Activated T-cell treated with anti-CD3 and anti-CD28 coated beads, Interleukin-2, amount 50 U/mL, for 24 hours (primary cell): ENCODE measurements around the gene NCKAP1.
A peak's percentile ranks its signal among the peaks of the same experiment; 100 is the strongest.
"Not testable (repeated sequence)": the region's sequence is repeated elsewhere in the genome, so short reads cannot be mapped to it uniquely, and the experiment has no call there.

Experiments used
- DNase-seq: peaks from one replicate; pipeline ENCODE4 v3.0.0-alpha.2; 2020
- H3K27ac Mint-ChIP-seq: 2 replicates; pipeline ENCODE4 v1.8.0; 2020; ENCODE audit warnings: mild to moderate bottlenecking, mixed read lengths
- H3K27me3 Mint-ChIP-seq: 2 replicates; pipeline ENCODE4 v1.8.0; 2020; ENCODE audit warnings: mixed read lengths
- H3K36me3 Mint-ChIP-seq: 2 replicates; pipeline ENCODE4 v1.8.0; 2020; ENCODE audit warnings: low read depth, mixed read lengths
- H3K4me1 Mint-ChIP-seq: 2 replicates; pipeline ENCODE4 v1.8.0; 2020; ENCODE audit warnings: low read depth, mixed read lengths
- H3K4me3 Mint-ChIP-seq: 2 replicates; pipeline ENCODE4 v1.8.0; 2020; ENCODE audit warnings: mild to moderate bottlenecking, moderate library complexity, mixed read lengths
- H3K9me3 Mint-ChIP-seq: 2 replicates; pipeline ENCODE4 v1.8.0; 2020; ENCODE audit warnings: mixed read lengths

The NCKAP1 gene

GRCh38 chr2:182885771-182886170 lies 152.5 kb downstream of the NCKAP1 start:
- no peak for DNase-seq
- H3K9me3 Mint-ChIP-seq = peaks cover 3% of the 10 kb centered on the region
- peaks cover 3% of the 10 kb centered on the region for H3K27me3 Mint-ChIP-seq
- H3K36me3 Mint-ChIP-seq = no peaks in the 10 kb centered on the region
- no peak overlapping the region for H3K27ac Mint-ChIP-seq
- H3K4me1 Mint-ChIP-seq = peaks cover under 1% of the 10 kb centered on the region
- no peak overlapping the region for H3K4me3 Mint-ChIP-seq

GRCh38 chr2:182883451-182883850 lies 154.8 kb downstream of the NCKAP1 start:
- H3K4me1 Mint-ChIP-seq = no peaks in the 10 kb centered on the region
- H3K4me3 Mint-ChIP-seq = no peak overlapping the region
- no peak for DNase-seq
- no peaks in the 10 kb centered on the region for H3K36me3 Mint-ChIP-seq
- peaks cover 3% of the 10 kb centered on the region for H3K27me3 Mint-ChIP-seq
- no peak overlapping the region for H3K27ac Mint-ChIP-seq
- H3K9me3 Mint-ChIP-seq = peaks cover 7% of the 10 kb centered on the region

GRCh38 chr2:182880100-182880499 lies 158.2 kb downstream of the NCKAP1 start:
- not testable (repeated sequence) for H3K27me3 Mint-ChIP-seq

GRCh38 chr2:182876653-182877052 lies 161.6 kb downstream of the NCKAP1 start:
- Mint-ChIP-seq H3K27me3 (peaks cover 15% of the 10 kb centered on the region), H3K9me3 (peaks cover 17% of the 10 kb centered on the region)
- not testable (repeated sequence) for H3K4me1 Mint-ChIP-seq, DNase-seq, H3K4me3 Mint-ChIP-seq, H3K36me3 Mint-ChIP-seq, H3K27ac Mint-ChIP-seq

More at GRCh38 chr2:182880100-182880499, 158.2 kb downstream of the NCKAP1 start:
- not testable (repeated sequence) for H3K9me3 Mint-ChIP-seq, H3K4me1 Mint-ChIP-seq, H3K4me3 Mint-ChIP-seq, H3K27ac Mint-ChIP-seq, H3K36me3 Mint-ChIP-seq, DNase-seq

- no peak overlapping the region for H3K4me3 Mint-ChIP-seq
- H3K27ac Mint-ChIP-seq = no peak overlapping the region
- H3K4me1 Mint-ChIP-seq = peaks cover 22% of the 10 kb centered on the region
- no peaks in the 10 kb centered on the region for H3K36me3 Mint-ChIP-seq
- peaks cover 10% of the 10 kb centered on the region for H3K9me3 Mint-ChIP-seq
- peaks cover 73% of the 10 kb centered on the region for H3K27me3 Mint-ChIP-seq
- no peak for DNase-seq
Observed at GRCh38 chr2:182870227-182870626, 168.0 kb downstream of the NCKAP1 start.

- H3K27me3 Mint-ChIP-seq = peaks cover 90% of the 10 kb centered on the region
- H3K4me3 Mint-ChIP-seq = no peak overlapping the region
- no peaks in the 10 kb centered on the region for H3K36me3 Mint-ChIP-seq
- H3K4me1 Mint-ChIP-seq = peaks cover 22% of the 10 kb centered on the region
- no peak overlapping the region for H3K27ac Mint-ChIP-seq
- peaks cover 6% of the 10 kb centered on the region for H3K9me3 Mint-ChIP-seq
- no peak for DNase-seq
Observed at GRCh38 chr2:182868054-182868796, 170.0 kb downstream of the NCKAP1 start.

- Mint-ChIP-seq H3K27me3 (peaks cover 92% of the 10 kb centered on the region), H3K9me3 (no peaks in the 10 kb centered on the region), H3K4me1 (peaks cover 22% of the 10 kb centered on the region), H3K4me3 (peak overlapping the region; percentile 65), H3K36me3 (no peaks in the 10 kb centered on the region), H3K27ac (no peak overlapping the region)
- DNase-seq = no peak
Observed at GRCh38 chr2:182867426-182868053, 170.7 kb downstream of the NCKAP1 start.

GRCh38 chr2:182866461-182867406 lies 171.5 kb downstream of the NCKAP1 start, which contains the start of gene FRZB:
FRZB (minus strand) TSS chr2:182866637; CDS start chr2:182866552, 85 bp downstream.
- Mint-ChIP-seq H3K4me1 (peaks cover 22% of the 10 kb centered on the region), H3K27ac (no peak within 1 kb of the TSS), H3K9me3 (no peaks in the 10 kb centered on the region), H3K27me3 (peaks cover 85% of the 10 kb centered on the region), H3K36me3 (no peaks in the 10 kb centered on the region), H3K4me3 (peak within 1 kb of the TSS; percentile 65)
- peak; percentile 32 for DNase-seq

- H3K9me3 Mint-ChIP-seq = no peaks in the 10 kb centered on the region
Observed at GRCh38 chr2:182866095-182866460, 172.2 kb downstream of the NCKAP1 start.

GRCh38 chr2:182864949-182865570 lies 173.2 kb downstream of the NCKAP1 start:
- no peaks in the 10 kb centered on the region for H3K36me3 Mint-ChIP-seq
- DNase-seq = no peak
- no peaks in the 10 kb centered on the region for H3K9me3 Mint-ChIP-seq
- peaks cover 81% of the 10 kb centered on the region for H3K27me3 Mint-ChIP-seq
- H3K4me3 Mint-ChIP-seq = no peak overlapping the region
- H3K4me1 Mint-ChIP-seq = peaks cover 22% of the 10 kb centered on the region
- no peak overlapping the region for H3K27ac Mint-ChIP-seq

More at GRCh38 chr2:182866095-182866460, 172.2 kb downstream of the NCKAP1 start:
- Mint-ChIP-seq H3K27me3 (peaks cover 86% of the 10 kb centered on the region), H3K36me3 (no peaks in the 10 kb centered on the region), H3K4me1 (peaks cover 22% of the 10 kb centered on the region), H3K27ac (no peak overlapping the region), H3K4me3 (peak overlapping the region; percentile 54)
- peak; percentile 31 for DNase-seq

- Mint-ChIP-seq H3K27ac (no peak overlapping the region), H3K4me1 (peaks cover 22% of the 10 kb centered on the region), H3K4me3 (no peak overlapping the region), H3K36me3 (no peaks in the 10 kb centered on the region), H3K9me3 (no peaks in the 10 kb centered on the region), H3K27me3 (peaks cover 71% of the 10 kb centered on the region)
- no peak for DNase-seq
Observed at GRCh38 chr2:182863642-182864041, 174.6 kb downstream of the NCKAP1 start.

- H3K36me3 Mint-ChIP-seq = no peaks in the 10 kb centered on the region
- no peak overlapping the region for H3K4me3 Mint-ChIP-seq
- no peaks in the 10 kb centered on the region for H3K9me3 Mint-ChIP-seq
- peaks cover 60% of the 10 kb centered on the region for H3K27me3 Mint-ChIP-seq
- no peak for DNase-seq
- H3K4me1 Mint-ChIP-seq = peaks cover 12% of the 10 kb centered on the region
- H3K27ac Mint-ChIP-seq = no peak overlapping the region
Observed at GRCh38 chr2:182862091-182862490, 176.2 kb downstream of the NCKAP1 start.

- Mint-ChIP-seq H3K27ac (no peak overlapping the region), H3K36me3 (no peaks in the 10 kb centered on the region), H3K4me1 (peaks cover 3% of the 10 kb centered on the region), H3K9me3 (peaks cover 2% of the 10 kb centered on the region), H3K27me3 (peaks cover 49% of the 10 kb centered on the region), H3K4me3 (no peak overlapping the region)
- no peak for DNase-seq
Observed at GRCh38 chr2:182860858-182861257, 177.4 kb downstream of the NCKAP1 start.
